Gastrocnemius medialis (tissue), 4 donors: ENCODE data around the gene ADAMTSL2. TPM values are rescaled to one million over a fixed set of nuclear protein-coding genes. Genes with fewer than 3 reads are reported as not detected.

Experiments
- ATAC-seq, 2 donors: fragments of 150-250 bp; one replicate each; pipeline ENCODE4 v1.9.1; 2016
- DNase-seq, 2 donors: peaks; one replicate each; pipeline ENCODE4 v3.0.0-alpha.2; 2019
- H3K27ac ChIP-seq, 4 donors: fragments of 200-600 bp; sonication (generic); 1 replicate in 1 of 4; 2 replicates in 3 of 4; pipeline ENCODE4 v1.5.1; 2016 to 2018; ENCODE audit warnings: mild to moderate bottlenecking in 2 of 4, moderate library complexity in 1 of 4
- H3K27me3 ChIP-seq, 3 donors: fragments of 200-600 bp; sonication (generic) in 2 of 3; 1 replicate in 1 of 3; 2 replicates in 2 of 3; pipeline versions ENCODE4 v1.5.1 to v1.6.0; 2016 to 2019; ENCODE audit warnings: mild to moderate bottlenecking in 1 of 3, moderate library complexity in 1 of 3
- H3K36me3 ChIP-seq, 2 donors: fragments of 200-600 bp; sonication (generic) in 1 of 2; one replicate each; pipeline ENCODE4 v1.5.1; 2017 to 2018
- H3K4me1 ChIP-seq, 2 donors: fragments of 200-600 bp; sonication (generic) in 1 of 2; one replicate each; pipeline ENCODE4 v1.5.1; 2016 to 2017; ENCODE audit warnings: mild to moderate bottlenecking in 2 of 2
- H3K4me3 ChIP-seq, 4 donors: fragments of 200-600 bp; sonication (generic) in 3 of 4; 1 replicate in 1 of 4; 2 replicates in 3 of 4; pipeline ENCODE4 v1.5.1; 2016 to 2019; ENCODE audit warnings: mild to moderate bottlenecking in 2 of 4
- H3K9me3 ChIP-seq, 3 donors: fragments of 200-600 bp; sonication (generic) in 2 of 3; 1 replicate in 1 of 3; 2 replicates in 2 of 3; pipeline ENCODE4 v1.5.1; 2016 to 2019
- CTCF ChIP-seq, 5 experiments: fragments of 450-650 bp in 3 of 5; fragments of 200-600 bp in 2 of 5; sonication (generic) in 2 of 5; IDR thresholded peaks in 4 of 5; conservative IDR thresholded peaks in 1 of 5; 1 replicate in 4 of 5; 2 replicates in 1 of 5; pipeline ENCODE4 v1.5.1; 2016 to 2019; ENCODE audit warnings: antibody characterized with exemption in 5 of 5, mild to moderate bottlenecking in 3 of 5, moderate library complexity in 3 of 5
- POLR2A ChIP-seq, 2 donors: fragments of 450-650 bp; IDR thresholded peaks; one replicate each; pipeline ENCODE4 v1.6.1; 2017; ENCODE audit warnings: antibody characterized with exemption in 2 of 2, mild to moderate bottlenecking in 2 of 2, moderate library complexity in 2 of 2
- in situ Hi-C, 4 donors: fragments of 200-750 bp; cut with MboI; loops; one replicate each; pipeline versions ENCODE4 v1.15.0 to v1.8.0; 2017; ENCODE audit warnings: low sequenced_read_pairs in 4 of 4
- intact Hi-C: fragments of 100-400 bp; cut with DNase I; formaldehyde crosslinking; loops from one replicate; pipeline ENCODE4 v1.15.1; 2023; ENCODE audit warnings: low total_unique reads
- total RNA-seq, 4 donors: library from RNA; depleted of rRNA; stranded (reverse); fragments of >200 nt; gene quantifications; one replicate each; pipeline versions ENCODE4 v1.1.0 to v1.2.3, GENCODE V29; 2016

The ADAMTSL2 gene
- total RNA-seq, 4 donors from 2014 or later: 0.10 to 1.8 (median 0.44) TPM

- Histone ChIP-seq H3K4me3 (no peak overlapping the region), H3K36me3 (no peaks in the 10 kb centered on the region), H3K4me1 (no peaks in the 10 kb centered on the region), H3K27ac (no peak overlapping the region), H3K27me3 (no peaks in the 10 kb centered on the region), H3K9me3 (no peaks in the 10 kb centered on the region)
- intact Hi-C loops: no loop called here
- in situ Hi-C loops: no loop called here
- ATAC-seq (no peak), DNase-seq (no peak)
- no peak for TF ChIP-seq CTCF (IDR thresholded peaks at IDR 0.05 in 4 of 5, conservative IDR thresholded peaks at IDR 0.05 in 1 of 5)
- TF ChIP-seq POLR2A (IDR thresholded peaks at IDR 0.05): no peak
Observed at GRCh38 chr9:133520121-133520835, 14.2 kb upstream of the ADAMTSL2 start.

DNA sequence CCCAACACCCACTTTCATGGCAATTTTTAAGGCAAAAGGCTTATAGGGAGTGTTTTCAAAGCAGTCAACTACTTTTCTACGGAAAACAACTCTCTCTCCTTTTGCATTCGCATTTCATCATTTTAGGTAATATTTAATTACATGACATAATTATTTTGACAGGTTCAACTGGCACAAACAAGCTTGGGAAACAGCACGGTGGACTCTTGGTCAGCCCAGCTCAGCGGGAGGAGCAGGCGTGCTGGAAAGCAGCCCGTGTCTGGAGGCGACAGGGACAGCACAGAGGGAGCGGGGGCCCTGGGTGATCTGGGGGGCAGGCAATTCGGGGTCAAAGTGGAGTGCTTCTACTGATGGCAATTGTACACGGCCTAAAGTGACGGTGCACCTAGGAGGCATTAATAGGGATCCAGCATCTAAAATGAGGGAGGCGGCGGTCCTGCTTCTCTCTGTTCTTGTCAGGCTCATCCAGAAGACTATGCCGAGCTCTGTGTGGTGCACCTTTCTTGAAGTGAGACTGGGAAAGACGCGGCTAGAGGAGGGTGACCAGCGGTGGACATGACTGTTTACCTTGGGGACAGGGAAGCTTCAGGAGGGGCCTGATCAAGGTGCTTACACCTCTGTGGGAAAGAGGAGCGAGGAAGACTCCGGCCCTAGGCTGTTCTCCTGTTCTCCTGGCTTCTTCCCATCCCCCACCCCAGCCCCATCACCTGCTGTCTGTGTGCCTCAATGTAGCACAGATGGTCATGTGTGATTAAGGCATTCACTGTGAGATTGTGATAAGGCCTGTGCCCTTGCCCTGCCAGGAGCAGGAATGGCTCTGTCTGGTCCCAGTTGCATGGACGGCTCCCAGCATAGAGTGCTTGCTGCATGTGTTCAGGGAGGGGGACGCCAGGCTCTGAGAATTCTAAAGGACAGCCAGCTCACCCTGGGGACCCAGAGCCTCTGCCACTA lies 13.1 kb upstream of the ADAMTSL2 start:
- DNase-seq (no peak), ATAC-seq (no peak)
- Histone ChIP-seq H3K9me3 (no peaks in the 10 kb centered on the region), H3K36me3 (no peaks in the 10 kb centered on the region), H3K4me3 (no peak overlapping the region), H3K27me3 (peaks cover 0 to 2% (median 0%) of the 10 kb centered on the region in 3 donors), H3K27ac (no peak overlapping the region), H3K4me1 (no peaks in the 10 kb centered on the region)
- in situ Hi-C loops: no loop called here
- intact Hi-C loops: no loop called here
- TF ChIP-seq POLR2A (IDR thresholded peaks at IDR 0.05) (no peak), CTCF (IDR thresholded peaks at IDR 0.05 in 4 of 5, conservative IDR thresholded peaks at IDR 0.05 in 1 of 5) (no peak)

DNA sequence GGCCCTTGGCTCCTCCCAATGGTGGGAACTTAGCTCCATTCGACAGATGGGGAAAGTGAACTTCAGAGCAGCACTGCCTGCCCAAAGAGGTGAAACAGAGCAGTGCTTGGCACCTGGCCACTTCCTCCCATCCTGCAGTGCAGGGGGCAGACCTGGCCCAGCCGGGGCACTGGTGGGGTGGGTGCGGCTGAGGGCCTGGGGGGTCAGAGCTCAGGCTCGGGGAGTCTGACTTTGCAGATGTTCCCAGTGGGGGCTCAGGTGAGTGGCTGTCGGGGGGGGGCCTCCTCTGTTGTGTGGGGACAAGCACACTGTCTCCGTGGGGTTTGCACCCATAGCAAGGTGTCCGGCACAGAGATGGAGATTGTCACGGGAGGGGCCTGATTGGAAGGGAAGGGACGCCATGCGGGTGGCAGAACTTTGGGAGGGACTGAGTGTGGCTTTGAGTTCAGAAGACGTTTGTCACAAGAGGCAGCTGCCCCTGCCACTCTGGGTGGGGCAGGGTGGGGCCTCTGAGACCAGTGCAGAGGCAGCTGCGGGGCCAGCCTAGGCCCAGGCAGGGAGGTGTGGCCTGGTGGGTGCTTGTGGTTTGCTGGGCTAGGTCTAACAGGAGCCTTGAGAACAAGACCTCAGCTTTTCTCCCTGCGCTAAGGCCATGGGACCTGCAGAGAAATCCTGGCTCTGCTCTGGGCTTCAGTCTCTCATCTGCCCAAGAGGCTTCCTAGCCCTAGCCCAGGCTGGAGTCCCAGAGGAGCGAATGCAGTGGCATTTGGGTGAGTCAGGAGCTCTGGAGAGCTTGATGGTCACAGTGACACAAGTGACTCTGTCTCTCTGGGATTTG lies 12.2 kb upstream of the ADAMTSL2 start:
- H3K36me3 ChIP-seq: no peaks in the 10 kb centered on the region
- H3K9me3 ChIP-seq: no peaks in the 10 kb centered on the region
- in situ Hi-C loops (no loop called here), intact Hi-C loops (no loop called here)
- no peak for DNase-seq
- peaks cover 0 to 5% of the 10 kb centered on the region in 2 donors for H3K4me1 ChIP-seq
- no peak for ATAC-seq
- no peak overlapping the region for H3K4me3 ChIP-seq
- TF ChIP-seq POLR2A (IDR thresholded peaks at IDR 0.05) (no peak), CTCF (IDR thresholded peaks at IDR 0.05 in 4 of 5, conservative IDR thresholded peaks at IDR 0.05 in 1 of 5) (no peak)
- no peak overlapping the region for H3K27ac ChIP-seq
- H3K27me3 ChIP-seq: peaks cover 0 to 4% (median under 1%) of the 10 kb centered on the region in 3 donors

DNA sequence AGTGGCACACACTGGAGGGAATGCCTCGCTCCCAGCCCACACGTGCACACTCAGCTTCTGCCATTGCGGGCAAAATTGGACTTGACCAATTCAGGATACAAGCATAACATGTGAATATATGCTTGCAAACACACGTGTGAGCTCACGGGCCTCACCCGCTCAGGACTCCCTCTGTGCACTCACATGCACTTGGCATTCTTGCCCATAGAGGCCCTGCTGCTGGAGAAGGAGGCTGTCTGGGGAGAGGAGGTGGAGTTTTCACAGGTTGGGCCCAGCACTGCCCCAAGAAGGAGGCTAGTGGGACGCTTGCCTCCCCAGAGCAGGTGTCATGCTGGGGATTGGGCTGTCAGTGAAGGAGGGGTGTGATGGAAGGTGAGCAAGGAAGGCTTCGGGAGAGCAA lies 11.4 kb upstream of the ADAMTSL2 start:
- peaks cover 0 to 13% of the 10 kb centered on the region in 2 donors for H3K4me1 ChIP-seq
- no peak overlapping the region for H3K27ac ChIP-seq
- no peak for ATAC-seq
- no peak for TF ChIP-seq CTCF (IDR thresholded peaks at IDR 0.05 in 4 of 5, conservative IDR thresholded peaks at IDR 0.05 in 1 of 5)
- TF ChIP-seq POLR2A (IDR thresholded peaks at IDR 0.05): no peak
- DNase-seq: no peak
- no peak overlapping the region for H3K4me3 ChIP-seq
- H3K9me3 ChIP-seq: no peaks in the 10 kb centered on the region
- intact Hi-C loops (no loop called here), in situ Hi-C loops (no loop called here)
- peaks cover 0 to 9% (median 4%) of the 10 kb centered on the region in 3 donors for H3K27me3 ChIP-seq
- H3K36me3 ChIP-seq: no peaks in the 10 kb centered on the region
